ENCODE results near the gene LYZ.

DNA sequence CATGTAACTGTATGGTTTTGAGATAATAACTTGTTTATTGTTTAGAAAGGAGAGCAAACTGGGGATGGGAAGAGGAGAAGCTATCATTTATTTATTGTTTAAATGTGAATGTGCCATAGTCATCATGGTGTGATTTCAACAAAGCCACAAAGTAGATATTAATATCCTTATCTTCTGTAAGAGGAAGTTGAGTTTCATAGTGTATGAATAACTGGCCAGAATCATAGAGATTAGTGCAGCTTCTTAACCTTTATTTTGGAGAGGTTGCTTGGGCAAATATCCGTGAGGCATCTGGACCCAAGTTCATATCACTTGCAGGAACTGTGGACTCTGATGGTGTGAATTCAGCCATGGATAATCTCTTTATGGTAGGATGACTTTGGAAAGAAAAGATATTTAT is 26.8 kb upstream of the LYZ start:
- TF ChIP-seq, protein P1, sequence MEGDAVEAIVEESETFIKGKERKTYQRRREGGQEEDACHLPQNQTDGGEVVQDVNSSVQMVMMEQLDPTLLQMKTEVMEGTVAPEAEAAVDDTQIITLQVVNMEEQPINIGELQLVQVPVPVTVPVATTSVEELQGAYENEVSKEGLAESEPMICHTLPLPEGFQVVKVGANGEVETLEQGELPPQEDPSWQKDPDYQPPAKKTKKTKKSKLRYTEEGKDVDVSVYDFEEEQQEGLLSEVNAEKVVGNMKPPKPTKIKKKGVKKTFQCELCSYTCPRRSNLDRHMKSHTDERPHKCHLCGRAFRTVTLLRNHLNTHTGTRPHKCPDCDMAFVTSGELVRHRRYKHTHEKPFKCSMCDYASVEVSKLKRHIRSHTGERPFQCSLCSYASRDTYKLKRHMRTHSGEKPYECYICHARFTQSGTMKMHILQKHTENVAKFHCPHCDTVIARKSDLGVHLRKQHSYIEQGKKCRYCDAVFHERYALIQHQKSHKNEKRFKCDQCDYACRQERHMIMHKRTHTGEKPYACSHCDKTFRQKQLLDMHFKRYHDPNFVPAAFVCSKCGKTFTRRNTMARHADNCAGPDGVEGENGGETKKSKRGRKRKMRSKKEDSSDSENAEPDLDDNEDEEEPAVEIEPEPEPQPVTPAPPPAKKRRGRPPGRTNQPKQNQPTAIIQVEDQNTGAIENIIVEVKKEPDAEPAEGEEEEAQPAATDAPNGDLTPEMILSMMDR (IDR thresholded peaks at IDR 0.05; ENCODE audit: low read length) = no peak
- TF ChIP-seq EZH2 (IDR thresholded peaks at IDR 0.05; ENCODE audit: borderline replicate concordance, low read length) = no peak
